NCI-H82 treated with DMSO at 0.1 percent for 48 hours (cell line): ENCODE data around the gene TNN.
"Not testable (repeated sequence)": the region's sequence is repeated elsewhere in the genome, so short reads cannot be mapped to it uniquely, and the experiment has no call there.

Experiments used
- DNase-seq: peaks from one replicate; lab custom pipeline; 2025; ENCODE audit not compliant: unreplicated experiment; lab: John Stamatoyannopoulos, UW

TNN gene

DNA sequence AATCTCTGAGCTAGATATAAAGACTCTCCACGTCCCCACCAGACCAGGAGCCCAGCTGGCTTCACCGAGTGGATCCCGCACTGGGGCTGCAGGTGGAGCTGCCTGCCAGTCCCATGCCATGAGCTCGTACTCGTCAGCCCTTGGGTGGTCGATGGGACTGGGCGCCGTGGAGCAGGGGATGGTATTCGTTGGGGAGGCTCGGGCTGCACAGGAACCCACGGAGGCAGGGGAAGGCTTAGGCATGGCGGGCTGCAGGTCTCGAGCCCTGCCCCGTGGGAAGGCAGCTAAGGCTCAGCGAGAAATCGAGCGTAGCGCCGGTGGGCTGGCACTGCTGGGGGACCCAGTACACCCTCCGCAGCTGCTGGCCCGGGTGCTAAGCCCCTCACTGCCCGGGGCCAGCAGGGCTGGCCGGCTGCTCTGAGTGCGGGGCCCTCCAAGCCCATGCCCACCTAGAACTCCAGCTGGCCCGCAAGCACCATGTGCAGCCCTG, 40.7 kb downstream of the TNN start:
- DNase-seq = not testable (repeated sequence)

DNA sequence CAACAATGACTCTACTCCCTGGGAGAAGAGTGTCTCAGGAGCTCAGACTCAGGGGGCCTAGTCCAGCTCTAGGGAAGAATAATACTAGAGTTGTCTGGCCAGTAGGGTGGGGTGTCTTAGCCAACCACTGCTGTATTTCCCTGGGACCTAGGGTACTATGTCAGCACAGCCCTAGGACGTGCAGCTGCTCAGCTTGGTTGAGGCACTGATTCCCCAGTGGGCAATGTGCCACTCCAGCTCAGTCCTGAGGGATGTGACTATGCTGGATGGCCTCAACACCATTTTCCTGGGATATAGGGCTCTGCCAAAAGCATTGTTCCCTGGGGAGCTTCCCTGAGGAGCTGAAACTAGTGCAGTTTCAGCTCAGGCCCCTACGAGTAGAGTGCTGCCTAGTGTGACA, 47.4 kb downstream of the TNN start:
- DNase-seq = no peak

GRCh38 chr1:175116210-175116798, 48.7 kb downstream of the TNN start:
- no peak for DNase-seq

GRCh38 chr1:175116903-175117302, 49.3 kb downstream of the TNN start:
- DNase-seq = no peak

DNA sequence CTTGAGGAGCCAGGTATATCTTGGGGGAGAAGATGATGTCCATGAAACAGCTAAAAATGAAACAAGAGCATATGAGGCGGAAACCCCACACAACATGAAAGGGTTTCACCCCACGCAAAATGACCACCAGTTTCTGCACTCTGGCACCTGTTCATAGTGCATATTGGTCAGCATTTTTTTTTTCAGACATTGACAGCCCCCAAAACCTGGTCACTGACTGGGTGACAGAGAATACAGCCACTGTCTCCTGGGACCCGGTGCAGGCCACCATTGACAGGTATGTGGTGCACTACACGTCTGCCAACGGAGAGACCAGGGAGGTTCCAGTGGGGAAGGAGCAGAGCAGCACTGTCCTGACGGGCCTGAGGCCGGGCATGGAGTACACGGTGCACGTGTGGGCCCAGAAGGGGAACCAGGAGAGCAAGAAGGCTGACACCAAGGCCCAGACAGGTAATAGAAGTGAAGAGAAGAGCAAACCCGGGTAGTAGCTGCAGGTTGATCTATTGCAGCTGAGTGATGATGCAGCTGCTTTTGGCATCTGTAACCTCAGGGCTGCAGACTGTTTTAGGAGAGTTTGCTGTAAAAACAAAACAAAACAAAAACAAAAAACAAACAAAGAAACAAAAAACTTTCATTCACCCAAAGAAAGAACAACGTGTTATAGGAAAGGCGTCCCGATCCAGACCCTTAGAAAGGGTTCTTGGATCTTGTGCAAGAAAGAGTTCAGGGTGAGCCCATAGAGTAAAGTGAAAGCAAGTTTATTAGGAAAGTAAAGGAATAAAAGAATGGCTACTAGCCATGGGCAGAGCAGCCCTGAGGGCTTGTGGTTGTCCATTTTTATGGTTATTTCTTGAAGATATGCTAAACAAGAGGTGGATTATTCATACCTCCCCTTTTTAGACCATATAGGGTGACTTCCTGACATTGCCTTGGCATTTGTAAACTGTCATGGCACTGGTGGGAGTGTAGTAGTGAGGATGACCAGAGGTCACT, 51.0 kb downstream of the TNN start:
- DNase-seq = no peak

- DNase-seq = no peak
These were observed 52.9 kb downstream of the TNN start for GRCh38 chr1:175120511-175120910.

DNA sequence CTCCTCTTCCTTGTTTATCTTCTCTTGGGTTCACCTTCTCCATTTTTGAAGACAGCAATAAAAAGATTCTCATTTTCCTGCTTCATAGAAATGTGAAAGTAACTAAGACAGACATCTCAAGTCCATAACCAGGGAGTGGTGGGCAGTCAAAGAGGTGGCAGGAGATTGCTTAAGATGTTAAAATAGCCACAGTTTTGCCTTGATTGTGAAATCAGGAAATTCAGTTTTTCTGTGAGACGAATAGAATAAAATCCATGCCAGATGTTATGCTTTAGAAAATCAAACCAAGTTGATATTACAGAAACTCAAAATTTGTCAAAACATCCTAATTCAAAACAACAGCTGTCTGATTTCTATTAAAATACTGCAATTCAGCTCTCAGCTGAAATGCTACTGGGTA, 57.2 kb downstream of the TNN start:
- no peak for DNase-seq

GRCh38 chr1:175126347-175126746, 58.7 kb downstream of the TNN start:
- DNase-seq = no peak

DNA sequence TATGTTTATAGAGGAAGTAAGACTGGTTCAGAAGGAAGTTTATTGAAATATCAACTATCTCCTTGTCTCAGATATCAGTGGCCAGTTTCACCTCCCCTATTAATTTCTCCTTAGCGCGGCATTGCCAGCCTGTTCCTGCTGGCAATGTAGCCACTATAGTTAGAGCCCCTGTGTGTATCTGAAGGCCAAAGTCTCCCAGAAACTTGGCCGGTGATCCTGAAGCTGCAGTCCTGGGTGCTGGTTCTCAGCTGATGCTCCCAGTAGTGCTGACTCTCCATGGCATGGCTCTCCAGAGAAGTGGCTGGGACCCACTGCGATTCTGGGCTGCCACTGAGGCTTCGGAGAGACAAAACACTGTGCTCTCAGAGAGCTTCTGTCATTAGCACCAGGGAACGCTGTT, 59.9 kb downstream of the TNN start:
- DNase-seq = no peak

DNA sequence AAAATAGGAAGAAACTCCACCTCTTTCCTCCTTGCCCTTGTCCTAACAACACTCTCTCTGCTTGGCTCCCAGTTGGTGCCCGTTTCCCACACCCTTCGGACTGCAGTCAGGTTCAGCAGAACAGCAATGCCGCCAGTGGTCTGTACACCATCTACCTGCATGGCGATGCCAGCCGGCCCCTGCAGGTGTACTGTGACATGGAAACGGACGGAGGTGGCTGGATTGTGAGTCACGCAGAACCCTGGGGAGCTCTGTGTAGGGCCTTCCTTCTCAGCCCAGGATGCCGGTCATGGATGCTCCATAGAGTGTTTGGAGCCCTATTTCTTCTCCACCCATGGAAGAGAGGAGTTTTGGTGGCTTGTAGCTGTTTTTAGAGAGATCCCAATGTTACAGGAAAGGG, 60.9 kb downstream of the TNN start:
- no peak for DNase-seq

DNA sequence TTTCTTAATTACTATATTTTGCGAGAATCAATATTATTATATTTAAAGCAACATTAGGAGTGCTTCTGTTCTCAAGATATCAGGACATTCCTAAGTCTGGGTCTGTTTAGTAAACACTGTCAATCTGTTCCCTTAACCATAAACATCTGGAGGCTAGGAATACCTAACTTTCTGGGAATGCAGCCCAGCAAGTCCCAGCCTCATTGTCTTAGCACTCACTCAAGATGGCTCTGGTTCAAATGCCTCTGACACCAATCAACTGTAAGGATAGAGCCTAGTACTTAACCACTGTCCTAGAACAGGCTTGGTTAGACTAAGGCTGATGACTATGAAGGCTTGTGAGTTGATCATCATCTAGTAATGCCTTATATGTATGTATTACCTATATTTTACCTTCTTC, 61.5 kb downstream of the TNN start:
- peak; percentile 79 for DNase-seq

GRCh38 chr1:175129644-175129996, 62.0 kb downstream of the TNN start:
- DNase-seq = peak; percentile 99

DNA sequence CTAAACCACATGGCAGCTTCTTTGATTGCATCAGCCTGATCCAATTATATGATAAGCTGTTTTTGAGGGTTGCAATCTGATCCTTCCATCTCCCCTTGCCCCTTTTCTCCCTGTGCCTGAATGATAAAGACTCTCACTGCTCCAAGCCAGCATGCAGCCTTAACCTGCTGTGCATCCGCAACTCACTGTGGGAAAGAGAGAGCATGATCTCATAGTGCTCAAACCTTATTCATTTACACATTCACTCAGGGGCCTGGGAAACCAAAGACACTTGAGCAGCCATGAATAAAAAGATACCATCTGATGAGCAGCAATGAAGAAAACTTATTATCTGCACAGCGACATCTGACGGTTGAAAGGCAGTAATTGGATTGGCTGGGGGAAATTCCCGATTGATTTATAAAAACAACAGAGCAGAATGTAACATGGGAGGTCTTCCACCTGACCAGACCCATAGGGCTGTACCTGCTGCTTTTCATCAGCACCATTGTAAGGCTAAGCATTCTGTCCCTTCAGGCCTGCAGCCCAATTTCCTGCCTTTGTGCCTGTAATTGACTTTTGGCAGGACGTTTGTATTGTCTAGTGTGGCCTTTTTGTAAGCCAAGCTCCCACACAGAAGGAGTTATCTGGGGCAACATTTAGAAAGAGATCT, 62.5 kb downstream of the TNN start:
- peak; percentile 99 for DNase-seq

DNA sequence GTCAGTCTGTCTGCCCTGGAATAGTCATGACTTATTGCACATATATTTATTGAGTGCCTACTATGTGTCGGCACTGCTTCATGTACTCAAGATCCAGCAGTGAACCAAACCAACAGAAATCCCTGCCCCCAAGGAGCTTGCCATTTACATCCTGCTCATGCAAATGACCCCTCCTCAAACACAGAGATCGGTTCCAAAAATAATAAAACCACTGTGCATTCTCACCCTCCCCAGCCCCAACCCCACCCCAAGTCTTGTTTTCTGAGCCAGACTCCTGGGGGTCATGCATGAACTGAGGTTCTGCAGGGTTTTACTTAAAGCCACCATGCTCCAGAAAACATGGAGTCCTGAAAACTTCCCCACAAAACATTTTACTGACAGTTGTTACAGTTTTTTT, 63.0 kb downstream of the TNN start:
- DNase-seq = no peak

DNA sequence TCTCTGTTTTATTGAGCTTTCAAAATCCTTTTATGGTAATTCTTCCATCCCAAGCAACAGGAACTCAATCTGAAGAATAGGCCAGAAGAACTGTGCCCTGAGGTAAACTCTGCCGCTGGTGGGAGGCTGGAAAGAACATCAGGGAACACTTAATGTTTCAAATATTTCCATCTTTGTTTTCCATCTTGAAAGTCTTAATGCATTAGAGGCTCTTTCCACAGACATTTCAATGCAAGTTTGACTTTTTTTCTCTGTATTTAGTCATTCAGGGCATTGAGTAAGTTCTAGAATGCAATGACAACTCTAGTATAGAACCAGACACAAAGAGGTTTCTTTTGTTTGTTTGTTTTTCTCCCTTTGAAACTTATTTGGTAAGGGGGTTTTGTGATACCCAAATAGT, 63.5 kb downstream of the TNN start:
- DNase-seq = no peak

DNA sequence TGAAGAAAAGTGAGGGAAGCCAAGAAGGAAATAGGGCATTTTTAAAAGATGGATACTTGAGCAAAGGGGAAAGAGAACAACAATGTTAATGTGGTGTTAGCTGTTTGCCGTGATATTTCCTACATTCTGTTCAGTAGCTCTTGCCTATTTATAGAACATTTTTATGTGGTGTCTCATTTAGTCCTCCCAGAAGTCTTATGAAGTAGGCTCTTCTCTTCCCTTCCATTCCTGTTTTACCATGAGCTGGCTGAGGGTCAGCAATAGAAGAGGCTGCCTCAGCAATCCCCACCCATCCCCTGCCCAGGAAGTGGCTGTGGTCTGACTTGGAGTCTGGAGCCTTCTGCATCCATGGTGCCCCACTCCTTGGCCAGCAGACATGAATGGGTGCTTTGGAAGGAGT, 64.8 kb downstream of the TNN start:
- DNase-seq = no peak

GRCh38 chr1:175133673-175134435, 66.2 kb downstream of the TNN start:
- DNase-seq = no peak

GRCh38 chr1:175134500-175134899, 66.9 kb downstream of the TNN start:
- no peak for DNase-seq

- DNase-seq = no peak
These were observed 68.6 kb downstream of the TNN start for GRCh38 chr1:175136246-175136645.

DNA sequence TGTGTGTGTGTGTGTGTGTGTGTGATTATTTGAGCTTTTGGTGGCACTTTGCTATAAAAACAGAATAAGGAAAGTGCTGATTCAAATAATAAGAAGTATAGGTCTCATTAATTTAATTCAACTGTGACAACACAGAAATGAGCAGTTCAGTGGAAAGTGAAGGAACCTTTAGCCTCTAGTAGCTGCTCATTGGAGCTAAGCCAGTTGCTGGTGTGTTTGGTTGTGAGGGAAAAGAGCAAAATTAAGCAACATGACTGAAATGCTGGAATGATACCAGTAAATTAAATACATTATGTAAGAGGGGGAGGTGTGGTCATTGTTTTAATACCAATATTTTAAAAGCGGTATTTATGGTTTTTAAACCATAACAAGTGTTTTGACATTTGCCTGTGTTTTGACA, 69.7 kb downstream of the TNN start:
- no peak for DNase-seq

DNA sequence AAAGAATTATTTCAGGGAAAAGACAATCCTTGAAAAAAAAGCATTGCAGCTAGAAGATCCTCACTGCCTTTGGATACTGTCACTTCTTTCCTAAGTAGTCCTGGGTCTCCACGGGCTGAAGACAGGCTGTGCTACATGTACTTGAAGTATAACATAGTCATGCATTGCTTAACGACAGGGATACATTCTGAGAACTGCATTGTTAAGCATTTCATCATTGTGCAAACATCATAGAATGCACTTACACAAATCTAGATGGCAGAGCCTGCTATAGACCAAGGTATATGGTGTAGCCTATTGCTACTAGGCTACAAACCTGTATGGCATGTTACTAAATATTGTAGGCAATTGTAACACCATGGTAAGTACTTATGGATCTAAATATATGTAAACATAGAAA, 70.9 kb downstream of the TNN start:
- DNase-seq = no peak
